ENCODE measurements around the gene FLII.

- TF ChIP-seq AFF4 (CRISPR knock-in tag; IDR thresholded peaks at IDR 0.05) (no peak), RFX5 (IDR thresholded peaks at IDR 0.05; ENCODE audit: low read depth, low read length) (no peak), KMT2B (CRISPR knock-in tag; IDR thresholded peaks at IDR 0.05) (no peak), CTCF (CRISPR knock-in tag; IDR thresholded peaks at IDR 0.05) (no peak)
These were observed 20.2 kb downstream of the FLII start for GRCh38 chr17:18238299-18238698.

All from HepG2 (cell line).